Embryonic facial prominence (tissue), 1 donor: ENCODE results near the gene TNNT3.
"Not testable (repeated sequence)": the region's sequence is repeated elsewhere in the genome, so short reads cannot be mapped to it uniquely, and the experiment has no call there.

Experiments
- DNase-seq: peaks from one replicate; pipeline ENCODE4 v3.0.0-alpha.2; 2016; ENCODE audit errors: extremely low spot score

TNNT3 gene

DNA sequence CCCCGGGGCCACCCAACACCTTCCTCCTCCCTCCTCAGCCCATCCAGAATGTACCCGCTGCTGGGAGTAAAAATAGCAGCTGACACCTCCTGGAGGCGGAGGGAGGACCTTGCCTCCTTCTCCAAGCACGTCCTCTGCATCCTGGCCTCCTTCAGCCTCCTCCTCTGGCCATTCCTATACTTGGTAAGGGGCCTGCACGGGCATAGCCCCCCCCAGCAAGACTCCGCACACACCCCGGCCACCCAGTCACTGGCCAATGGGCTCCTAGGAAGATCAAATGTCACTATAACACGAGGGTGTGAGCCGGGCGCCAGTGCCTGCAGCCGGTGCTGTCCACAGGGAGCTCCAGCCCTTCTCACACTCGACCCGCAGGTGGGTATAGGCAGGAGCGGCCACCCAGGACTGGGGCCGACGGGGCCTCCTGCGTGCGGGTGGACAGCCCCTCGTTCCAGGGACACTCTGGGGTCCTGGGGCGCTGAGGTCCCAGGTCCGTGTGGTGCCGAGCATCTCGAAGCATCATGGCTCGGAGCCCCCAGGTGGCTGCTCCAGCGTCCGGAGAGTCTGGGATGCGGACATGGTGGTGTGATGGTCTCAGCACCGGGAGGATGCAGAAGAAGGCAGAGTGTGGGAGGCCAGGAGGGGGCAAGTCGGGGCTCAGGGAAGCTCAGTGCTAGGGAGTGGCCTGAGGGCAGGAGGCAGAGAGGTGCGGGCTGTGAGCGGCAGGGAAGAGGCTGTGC is at the start of gene TNNT3:
TNNT3 (plus strand) TSS at position 313 of the 737 bp plus-strand sequence. CDS start 3,172 bp downstream, outside the sequence.
- DNase-seq, result no peak

DNA sequence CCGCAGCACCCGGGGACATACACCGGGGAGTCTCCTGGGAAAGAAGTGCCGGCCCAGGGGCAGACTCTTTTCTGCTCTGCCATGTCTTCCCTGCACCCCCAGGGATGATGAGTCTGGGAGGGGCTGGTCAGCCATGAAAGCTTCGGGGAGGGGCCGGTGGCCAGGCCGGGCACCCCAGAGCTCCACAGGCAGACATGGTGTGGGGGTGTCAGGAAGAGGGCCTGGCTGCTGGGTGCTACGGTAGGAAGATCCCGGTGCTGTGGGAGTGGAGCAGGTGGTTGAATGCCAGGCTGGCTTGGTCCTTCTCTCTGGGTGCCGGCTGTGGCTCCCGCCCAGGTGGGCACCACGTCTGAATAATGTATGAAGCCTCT is 49.2 kb upstream of the TNNT3 start:
- DNase-seq, result no peak

DNA sequence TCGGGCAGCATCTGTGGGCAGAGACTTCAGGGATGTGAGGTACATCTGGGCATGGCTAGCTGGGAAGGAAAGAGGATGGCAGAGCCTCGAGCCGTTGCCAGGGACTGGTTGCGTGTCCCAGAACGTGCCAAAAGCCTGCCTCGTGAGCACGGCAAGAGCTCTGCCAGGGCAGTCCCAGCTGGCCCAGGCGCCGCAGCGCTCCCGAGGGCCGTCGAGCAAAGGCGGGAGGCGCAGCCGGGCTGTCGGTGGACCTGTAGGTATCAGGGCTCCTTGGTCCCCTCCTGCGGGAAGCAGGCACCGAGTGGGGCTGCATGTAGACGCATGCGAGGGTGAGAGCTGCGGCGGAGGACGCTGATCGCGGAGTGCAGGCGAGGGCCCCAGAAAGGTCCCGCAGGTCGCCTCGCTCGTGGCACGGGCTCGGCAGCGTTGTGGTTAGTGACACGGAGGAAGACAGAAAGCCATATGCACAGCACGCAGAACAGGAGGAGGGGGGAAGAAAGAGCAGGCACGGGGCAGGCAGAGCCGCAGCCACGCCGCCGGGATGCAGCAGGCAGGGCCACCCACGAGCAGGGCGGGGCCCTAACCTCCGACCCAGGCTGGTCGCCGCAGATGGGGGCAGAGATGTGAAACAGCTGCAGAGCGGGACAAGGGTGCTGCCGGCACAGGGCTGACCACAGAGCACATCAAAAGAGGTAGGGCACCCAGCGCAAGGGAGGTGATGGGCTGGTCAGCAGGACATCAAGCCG is 48.6 kb upstream of the TNNT3 start:
- DNase-seq, result no peak

DNA sequence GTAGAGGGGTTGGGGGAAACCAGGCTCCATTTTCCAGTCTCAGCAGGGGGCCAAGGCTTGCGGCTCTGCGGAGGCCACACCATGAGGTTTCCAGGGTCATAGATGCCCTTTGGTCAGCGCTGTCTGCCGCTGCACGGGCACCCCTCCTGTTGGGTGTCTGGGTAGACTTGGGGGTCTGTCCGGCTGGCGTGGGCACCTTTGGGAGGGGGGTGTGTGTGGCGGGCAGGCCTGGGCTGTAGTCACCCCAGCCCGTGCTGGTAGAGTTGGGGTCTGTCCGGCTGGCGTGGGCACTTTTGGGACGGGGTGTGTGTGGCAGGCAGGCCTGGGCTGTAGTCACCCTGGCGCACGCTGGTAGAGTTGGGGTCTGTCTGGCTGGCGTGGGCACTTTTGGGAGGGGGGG is 48.0 kb upstream of the TNNT3 start:
- no peak for DNase-seq

DNA sequence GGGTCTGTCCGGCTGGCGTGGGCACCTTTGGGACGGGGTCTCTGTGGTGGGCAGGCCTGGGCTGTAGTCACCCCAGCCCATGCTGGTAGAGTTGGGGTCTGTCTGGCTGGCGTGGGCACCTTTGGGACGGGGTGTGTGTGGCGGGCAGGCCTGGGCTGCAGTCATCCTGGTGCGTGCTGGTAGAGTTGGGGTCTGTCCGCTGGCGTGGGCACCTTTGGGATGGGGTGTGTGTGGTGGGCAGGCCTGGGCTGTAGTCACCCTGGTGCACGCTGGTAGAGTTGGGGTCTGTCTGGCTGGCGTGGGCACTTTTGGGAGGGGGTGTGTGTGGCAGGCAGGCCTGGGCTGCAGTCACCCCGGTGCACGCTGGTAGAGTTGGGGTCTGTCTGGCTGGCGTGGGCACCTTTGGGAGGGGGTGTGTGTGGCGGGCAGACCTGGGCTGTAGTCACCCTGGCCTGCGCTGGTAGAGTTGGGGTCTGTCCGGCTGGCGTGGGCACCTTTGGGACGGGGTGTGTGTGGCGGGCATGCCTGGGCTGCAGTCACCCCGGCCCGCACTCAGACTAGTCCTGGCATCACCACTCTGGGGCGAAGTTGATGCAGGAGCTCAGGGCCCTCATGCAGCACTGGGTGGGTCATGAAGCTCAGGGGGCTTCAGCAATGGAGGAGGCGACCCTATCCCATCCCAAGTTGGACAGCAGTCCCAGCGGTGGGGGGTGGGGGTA is 47.1 kb upstream of the TNNT3 start:
- DNase-seq, result no peak

DNA sequence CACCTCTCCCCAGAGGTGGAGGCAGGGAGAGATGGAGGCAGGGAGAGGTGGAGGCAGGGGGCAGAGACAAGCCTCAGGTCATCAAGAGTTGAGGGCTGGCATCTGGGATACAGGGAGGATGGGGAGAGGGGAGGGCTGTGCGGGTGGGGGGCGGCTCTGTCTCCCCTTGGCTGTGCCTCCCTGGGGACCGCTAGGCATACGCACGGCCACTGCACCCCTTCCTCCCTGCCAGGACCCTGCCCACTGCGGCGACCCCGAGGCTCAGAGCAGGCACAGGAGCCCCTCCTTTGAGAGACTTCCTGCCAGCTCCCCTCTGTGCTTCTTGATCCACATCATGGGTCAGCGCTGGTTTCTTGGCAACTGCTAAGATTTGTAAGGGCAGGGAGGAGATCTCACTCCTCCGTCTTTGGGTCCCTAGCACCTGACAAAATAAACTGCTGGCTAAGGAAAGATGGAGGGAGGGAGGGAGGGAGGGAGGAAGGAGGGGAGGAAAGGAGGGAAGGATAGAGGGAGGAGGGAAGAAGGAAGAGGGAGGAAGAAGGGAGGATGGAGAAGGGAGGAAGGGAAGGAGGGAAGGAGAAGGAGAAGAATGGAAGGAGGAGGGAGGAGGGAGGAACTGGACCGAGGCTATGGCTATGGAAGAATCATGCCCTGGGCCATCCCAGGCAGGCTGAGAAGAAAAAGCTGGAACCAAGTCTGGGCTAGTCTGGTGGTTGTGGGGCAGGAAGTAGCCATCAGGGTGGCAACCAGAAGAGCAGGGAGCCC is 46.3 kb upstream of the TNNT3 start:
- no peak for DNase-seq

DNA sequence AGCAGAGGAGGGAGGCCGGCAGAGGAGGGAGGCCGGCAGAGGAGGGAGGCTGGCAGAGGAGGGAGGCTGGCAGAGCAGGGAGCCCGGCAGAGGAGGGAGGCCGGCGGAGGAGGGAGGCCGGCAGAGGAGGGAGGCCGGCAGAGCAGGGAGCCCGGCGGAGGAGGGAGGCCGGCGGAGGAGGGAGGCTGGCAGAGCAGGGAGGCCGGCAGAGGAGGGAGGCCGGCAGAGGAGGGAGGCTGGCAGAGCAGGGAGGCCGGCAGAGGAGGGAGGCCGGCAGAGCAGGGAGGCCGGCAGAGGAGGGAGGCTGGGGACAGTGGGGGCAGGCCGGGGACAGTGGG is 45.7 kb upstream of the TNNT3 start:
- not testable (repeated sequence) for DNase-seq

DNA sequence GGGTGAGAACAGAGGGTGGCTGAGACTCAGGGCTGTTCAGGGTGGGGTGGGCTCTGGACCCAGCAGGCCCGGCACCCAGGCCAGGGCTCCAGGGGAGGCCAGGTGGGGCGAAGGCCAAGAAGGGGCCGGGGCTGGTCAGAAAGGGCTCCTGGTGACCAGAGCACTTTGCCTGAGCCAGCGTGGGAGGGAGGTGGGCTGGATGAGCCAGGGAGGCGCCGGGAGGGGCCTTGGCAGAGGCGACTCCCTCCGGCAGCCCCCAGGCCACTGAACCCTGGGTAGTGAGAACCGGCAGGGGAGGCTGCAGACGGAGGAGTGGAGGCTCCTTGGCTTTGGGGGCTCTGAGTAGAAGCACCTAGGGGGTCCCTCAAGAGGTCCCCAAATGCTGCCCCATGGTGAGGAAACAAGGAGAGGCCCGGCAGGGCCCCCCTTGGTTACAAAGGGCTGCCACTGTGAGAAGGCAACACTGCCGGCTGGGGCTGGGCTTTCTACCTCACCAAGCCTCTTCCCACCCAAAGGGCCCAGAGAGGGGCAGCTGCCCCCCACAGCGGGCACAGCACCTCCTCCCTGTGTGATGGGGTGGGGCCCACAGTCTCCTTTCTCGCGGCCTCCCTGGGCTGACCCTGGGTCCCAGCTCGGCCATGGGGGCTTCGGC is 44.9 kb upstream of the TNNT3 start:
- DNase-seq, result not testable (repeated sequence)

DNA sequence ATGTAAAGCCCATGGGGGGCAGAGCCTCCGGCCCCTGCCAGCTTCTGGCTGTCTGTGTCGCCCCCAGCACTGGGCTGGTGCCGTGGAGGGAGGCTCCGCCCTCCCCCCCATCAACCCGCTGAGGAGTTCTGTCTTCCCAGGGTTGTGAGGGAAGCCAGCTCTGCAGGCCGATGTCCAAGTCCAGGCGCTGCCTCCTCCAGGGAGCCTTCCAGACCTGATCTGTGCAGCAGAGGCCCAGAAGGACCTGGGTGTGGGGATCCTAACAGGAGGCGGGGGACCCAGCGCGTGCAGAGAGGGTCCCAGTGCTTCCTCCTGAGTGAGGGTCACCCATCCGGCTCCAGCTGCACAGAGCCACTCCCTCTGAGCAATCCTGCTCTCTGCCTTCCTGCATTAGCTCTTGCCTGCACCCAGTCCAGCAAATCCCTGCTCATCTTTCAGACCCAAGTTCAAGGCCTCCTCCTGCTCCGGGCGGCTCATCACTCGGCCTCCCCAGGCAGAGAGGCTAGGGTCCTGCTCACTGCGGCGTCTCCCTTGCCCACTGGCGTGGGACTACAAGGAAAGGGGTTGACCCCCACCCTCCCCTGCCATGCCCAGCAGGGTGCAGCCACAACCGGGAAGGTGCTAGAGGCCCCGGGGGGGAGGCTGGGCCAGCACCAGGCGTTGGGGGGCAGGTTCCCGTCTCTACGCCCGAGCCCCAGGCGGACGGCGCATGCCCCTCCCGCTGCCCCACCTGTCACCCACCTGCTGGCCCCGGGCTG is 44.2 kb upstream of the TNNT3 start:
- no peak for DNase-seq

DNA sequence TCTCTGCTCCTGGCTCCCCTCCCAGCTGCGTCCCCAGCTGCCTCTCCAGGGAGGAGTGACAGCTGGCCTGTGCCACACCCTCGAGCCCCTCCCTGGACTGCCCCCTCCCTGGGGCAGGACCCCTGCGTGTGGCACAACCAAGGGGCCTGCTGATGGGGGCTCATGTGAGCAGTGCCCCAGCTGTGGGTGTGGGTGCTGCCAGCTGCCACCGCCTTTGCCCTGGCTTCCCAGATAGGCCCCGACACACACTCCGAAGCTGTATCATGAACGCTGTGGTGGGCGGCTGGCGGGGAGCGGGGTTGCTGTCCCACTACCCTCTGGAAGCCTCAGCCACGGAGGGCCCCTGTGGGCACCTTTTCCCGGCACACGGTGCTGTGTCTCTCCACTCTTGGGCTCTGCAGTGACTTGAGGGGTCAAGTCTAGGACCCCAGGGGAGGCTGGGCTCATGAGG is 43.6 kb upstream of the TNNT3 start:
- DNase-seq, result not testable (repeated sequence)

DNA sequence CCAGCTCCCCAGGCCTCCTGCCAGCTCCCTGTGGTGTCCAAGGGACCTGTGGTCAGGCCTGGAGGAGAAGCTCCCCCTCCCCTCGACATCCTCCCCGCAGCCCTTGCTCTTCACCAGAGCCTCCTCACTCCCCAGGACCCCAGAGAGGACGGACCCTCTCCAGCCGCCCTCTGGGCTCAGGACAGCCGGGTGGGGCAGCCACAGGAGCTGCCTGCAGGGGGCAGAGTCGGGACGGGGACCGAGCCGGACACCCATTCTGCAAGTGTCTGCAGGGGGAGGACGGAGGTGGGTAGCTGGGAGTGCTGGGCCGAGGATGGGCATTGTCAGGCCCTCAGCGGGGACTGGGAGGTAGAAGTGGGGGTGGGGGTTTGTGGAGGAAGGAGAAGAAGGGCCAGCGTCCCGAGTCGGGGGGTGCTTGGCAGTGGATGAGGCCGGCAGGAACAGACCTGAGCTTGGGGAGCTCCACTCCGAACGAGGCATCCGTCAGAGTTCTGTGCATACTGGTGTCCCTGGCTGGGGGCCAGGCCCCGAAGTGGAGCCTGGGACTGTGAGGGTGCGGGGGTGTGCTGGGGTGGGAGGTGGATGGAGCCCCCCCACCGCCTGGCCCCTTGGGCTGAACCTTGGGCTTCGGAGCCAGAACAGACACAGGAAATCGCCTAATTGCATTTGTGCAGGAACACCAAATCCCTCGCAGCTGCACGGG is 43.0 kb upstream of the TNNT3 start:
- DNase-seq, result no peak

DNA sequence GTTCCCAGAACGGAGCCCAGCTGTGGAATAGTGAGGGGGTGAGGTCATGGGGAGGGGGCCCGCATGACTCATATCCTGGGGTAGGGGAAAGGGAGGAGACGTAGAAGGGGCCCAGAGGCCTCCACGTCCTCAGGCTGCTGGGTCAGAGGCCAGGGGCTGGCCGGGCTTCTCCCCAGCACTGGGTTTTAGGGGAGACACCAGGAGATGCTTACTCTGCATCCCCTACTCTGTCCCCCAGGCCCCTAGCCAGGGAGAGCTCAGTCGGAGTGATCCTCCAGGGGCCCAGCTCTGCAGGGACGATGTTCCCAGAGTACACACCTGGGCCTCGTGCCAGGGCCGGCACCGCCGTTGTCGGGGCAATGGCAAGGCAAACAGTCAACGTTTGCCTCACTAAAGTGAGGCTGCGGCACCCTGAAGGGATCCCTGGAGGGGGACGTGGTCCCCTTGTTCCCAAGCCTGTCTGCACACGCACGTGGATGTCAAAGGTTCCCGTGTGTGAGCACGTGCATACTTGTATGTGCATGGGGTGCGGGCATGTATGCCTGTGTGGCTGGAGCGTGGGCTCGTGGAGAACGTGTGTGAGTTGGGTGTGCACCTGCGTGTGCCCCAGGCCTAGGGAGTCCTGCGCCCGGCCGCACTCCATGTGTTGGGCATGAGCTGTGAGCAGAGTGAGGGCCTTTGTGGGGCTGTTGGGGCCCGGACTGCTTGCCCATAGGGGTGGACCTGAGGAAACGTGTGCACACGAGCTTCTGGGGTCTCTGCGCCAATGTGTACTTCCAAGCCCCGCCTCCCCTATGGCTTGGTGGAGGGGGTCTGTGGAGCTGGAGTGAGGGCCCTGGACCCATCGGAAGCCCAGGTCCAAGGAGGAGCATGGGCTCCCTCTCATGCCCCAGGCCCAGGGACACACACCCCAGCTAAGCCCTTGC is 42.0 kb upstream of the TNNT3 start:
- DNase-seq, result no peak

DNA sequence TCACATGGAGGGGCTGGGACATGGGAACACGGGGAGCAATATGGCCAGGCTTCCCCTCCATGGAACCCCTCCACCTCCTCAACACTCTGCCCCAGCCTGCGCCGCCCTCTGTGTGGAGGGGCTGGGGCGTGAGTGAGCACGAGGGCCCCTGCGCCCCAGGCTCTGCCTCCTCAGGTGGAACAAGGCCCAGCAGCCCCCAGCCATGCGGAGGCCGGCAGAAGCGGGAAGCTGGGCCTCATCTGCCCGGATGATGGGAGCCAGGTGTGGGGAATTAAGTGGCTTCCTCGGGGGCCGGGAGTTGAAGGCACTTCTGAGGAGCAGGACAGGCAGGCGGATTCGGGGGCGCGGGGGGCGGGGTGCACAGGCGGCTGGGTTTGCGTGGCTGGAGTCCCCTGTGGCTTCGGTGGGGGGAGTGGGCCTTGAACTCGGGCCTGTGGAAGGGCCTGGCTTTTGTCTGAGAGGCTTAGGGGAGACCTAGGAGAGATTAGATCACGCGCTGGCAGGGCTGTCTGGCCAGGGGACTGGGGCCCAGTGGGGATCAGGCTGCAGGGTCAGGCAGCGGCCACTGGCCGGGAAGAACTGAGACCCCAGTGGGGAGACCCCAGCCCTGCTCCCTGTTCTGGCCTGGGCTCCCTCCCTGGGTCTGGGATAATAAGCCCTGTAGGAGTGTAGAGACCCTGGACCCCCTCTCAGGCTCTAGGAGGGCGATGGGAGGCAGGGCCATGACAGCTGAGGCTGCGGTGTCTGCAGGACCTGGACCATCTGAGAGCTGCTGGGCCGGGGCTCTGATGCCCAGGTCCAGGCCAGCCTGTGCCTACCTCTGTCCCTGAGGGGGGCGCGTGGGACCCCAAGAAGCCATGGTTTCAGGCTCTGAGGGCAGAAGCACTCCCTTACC is 41.1 kb upstream of the TNNT3 start:
- no peak for DNase-seq

DNA sequence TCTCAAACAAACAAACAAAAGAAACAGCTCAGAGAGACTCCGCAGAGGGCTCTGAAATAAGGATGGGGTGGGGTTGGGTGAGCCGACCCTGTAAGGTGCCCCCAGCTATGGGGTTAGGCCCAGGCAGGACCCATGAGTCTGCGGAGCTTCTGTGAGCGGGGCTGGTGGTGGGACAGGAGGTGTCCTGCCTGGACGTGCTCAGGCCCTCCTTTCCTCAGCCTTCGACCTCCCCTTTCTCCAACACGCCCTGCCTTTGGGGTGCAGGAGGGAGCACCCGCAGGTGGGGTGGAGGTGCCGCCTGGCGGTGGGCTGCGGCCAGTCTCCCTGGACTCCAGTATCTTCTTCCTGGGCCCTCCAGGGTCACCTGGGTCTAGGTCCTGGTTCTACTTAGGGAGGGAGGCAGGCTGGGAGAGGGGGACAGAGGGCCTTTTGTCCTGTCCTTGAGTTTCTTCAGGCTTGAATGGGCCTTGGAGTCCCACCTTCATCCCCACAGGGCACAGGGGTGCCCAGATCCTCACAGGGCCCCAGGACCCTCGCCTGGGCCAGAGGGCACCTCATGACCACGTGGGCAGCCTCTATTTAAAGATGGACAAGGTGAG is 40.1 kb upstream of the TNNT3 start:
- DNase-seq, result no peak

DNA sequence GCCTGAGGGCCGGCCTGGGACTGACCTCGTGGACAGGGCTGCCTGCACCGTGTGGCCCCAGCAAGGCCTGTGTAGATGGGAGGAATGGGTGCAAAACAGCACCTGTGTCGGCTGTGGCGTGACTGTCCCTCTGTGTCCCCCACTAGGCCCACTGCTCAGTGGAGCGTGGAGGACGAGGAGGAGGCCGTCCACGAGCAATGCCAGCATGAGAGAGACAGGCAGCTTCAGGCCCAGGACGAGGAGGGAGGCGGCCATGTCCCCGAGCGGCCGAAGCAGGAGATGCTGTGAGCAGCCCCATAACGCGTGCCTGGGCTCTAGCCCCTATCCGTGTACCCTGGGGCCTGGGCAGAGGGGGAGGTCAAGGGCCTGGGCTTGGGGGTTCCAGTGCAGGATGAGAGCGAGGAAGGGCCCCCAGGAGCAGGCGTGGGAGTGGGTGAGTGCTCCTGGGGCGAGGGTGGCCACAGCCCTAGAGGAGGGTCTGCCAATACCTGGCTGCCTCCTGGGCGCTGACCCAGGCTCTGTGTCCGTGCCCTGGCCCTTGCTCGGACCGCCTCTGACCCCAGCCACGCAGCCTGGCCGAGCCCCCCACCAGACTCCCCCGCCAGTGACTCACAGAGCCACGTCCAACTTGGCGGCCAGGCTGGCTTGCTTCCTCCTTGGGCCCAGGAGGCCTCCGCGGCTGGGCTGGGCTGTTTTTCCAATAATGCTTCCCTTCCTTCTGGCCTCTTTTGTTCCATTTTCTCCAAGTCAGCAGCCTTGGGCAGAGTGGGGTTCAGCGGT is 39.4 kb upstream of the TNNT3 start:
- no peak for DNase-seq

DNA sequence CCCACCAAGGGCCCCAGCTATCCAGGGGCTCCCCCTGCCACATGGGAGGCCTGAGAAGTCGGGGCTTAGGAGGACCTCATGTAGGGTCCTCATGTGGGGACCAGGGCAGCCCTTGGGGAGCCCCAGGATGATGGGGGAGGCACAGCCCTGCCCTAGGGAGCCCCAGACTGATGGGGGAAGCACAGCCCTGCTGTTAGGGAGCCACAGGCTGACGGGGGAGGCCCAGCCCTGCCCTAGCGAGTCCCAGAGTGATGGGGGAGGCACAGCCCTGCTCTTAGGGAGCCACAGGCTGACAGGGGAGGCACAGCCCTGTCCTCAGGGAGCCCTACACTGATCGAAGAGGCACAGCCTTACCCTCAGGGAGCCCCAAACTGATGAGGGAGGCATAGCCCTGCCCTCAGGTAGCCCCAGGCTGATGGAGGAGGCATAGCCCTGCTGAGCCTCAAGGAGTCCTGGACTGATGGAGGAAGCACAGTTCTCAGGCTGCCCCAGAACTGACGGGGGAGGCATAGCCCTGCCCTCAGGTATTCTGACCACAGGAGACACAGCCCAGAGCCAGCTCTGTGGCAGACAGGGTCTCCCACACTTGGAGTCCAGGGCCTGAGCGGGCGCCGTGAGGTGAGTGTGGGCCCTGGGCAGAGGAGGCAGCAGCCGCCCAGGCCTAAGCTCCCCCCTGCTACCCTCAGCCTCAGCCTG is 38.6 kb upstream of the TNNT3 start:
- DNase-seq, result no peak
